GM21576 (cell line): ENCODE results near the gene ZNF681.
"Not testable (repeated sequence)": the region's sequence is repeated elsewhere in the genome, so short reads cannot be mapped to it uniquely, and the experiment has no call there.

Experiments used
- ATAC-seq: cut with Tn5 transposase; IDR thresholded peaks from one replicate; pipeline ENCODE4 v1.9.1; 2021; ENCODE audit warnings: mild to moderate bottlenecking, moderate library complexity; ENCODE audit not compliant: unreplicated experiment

Gene ZNF681

DNA sequence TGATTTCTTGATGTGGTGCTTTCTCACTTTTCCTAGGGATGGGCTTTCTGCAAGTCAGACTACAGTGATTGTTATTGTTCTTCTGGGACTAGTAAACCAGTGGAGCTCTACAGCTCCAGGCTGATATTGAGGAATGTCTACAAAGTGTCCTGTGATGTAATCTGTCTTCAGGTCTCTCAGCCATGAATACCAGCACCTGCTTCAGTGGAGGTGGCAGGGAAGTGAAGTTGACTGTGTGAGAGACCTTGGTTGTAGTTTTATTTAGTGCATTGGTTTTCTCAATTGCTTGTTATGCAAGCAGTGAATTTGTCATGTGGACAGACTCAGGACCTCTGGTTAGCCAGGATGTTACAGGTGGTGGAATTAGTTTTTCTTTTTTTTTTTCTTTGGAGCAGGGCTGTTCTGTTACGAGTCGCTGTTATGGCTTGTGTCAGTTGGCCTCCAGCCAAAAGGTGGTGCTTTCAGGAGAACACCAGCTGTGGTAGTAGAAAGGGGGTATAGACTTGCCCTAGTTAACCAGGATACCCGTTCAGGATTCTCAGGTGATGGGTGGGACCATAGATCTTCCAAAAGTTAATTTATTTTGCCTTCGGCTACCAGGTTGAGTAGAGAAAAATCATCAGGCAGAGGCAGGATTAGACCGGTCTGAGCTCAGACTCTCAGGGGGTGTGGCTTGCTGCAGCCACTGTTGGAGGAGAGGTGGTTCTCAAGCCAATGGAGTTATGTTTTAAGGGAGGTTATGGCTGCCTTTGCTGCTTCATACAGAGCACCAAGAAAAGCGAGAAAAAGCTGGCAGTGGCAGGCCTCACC lies 59.8 kb downstream of the ZNF681 start:
- ATAC-seq, result no peak

GRCh38 chr19:23692937-23693336 lies 65.8 kb downstream of the ZNF681 start:
- not testable (repeated sequence) for ATAC-seq
